Kidney (tissue), 14 donors: ENCODE measurements around the gene SEC11A. TPM values are rescaled to one million over a fixed set of nuclear protein-coding genes. Genes with fewer than 3 reads are reported as not detected.
A peak's percentile ranks its signal among the peaks of the same experiment; 100 is the strongest.

Experiments
- DNase-seq, 5 donors: peaks; one replicate each; pipeline ENCODE4 v3.0.0-alpha.2; 2013 to 2020
- FAIRE-seq: peaks from 2 replicates; lab custom pipeline; 2012; peaks lifted over from hg19 to GRCh38; lab: Jason Lieb, UNC
- H3K27ac ChIP-seq, 2 donors: one replicate each; pipeline ENCODE4 v1.7.0; 2013; ENCODE audit warnings: low read depth in 2 of 2, low read length in 2 of 2, inconsistent platforms in 1 of 2
- H3K27me3 ChIP-seq: one replicate; pipeline ENCODE4 v1.7.1; 2013; ENCODE audit warnings: low read length, inconsistent platforms; ENCODE audit not compliant: control insufficient read depth, insufficient read depth
- H3K36me3 ChIP-seq, 3 donors: one replicate each; pipeline versions ENCODE4 v1.7.0 to v1.7.1; 2013; ENCODE audit warnings: low read length in 3 of 3, control low read depth in 1 of 3, inconsistent platforms in 1 of 3; ENCODE audit not compliant: insufficient read depth in 3 of 3, control insufficient read depth in 2 of 3
- H3K4me1 ChIP-seq, 3 donors: one replicate each; pipeline versions ENCODE4 v1.7.0 to v1.7.1; 2013; ENCODE audit warnings: low read length in 3 of 3, inconsistent platforms in 1 of 3, low read depth in 1 of 3; ENCODE audit not compliant: control insufficient read depth in 2 of 3, insufficient read depth in 2 of 3
- H3K4me3 ChIP-seq, 3 donors: one replicate each; pipeline versions ENCODE4 v1.7.0 to v1.8.1; 2013; ENCODE audit warnings: low read length in 3 of 3, control low read depth in 1 of 3, inconsistent platforms in 1 of 3
- H3K9ac ChIP-seq, 3 donors: one replicate each; pipeline versions ENCODE4 v1.7.0 to v1.7.1; 2013; ENCODE audit warnings: low read length in 3 of 3, control low read depth in 1 of 3, inconsistent platforms in 1 of 3
- H3K9me3 ChIP-seq, 3 donors: one replicate each; pipeline versions ENCODE4 v1.7.0 to v1.7.1; 2013; ENCODE audit warnings: low read length in 3 of 3, control low read depth in 1 of 3, inconsistent platforms in 1 of 3; ENCODE audit not compliant: control insufficient read depth in 2 of 3, insufficient read depth in 1 of 3
- intact Hi-C: fragments of 100-400 bp; cut with DNase I; formaldehyde crosslinking; loops from one replicate; pipeline ENCODE4 v1.11.1; 2022
- polyA plus RNA-seq: library from polyadenylated mRNA; stranded (reverse); fragments of 350-450 nt; fragmentation: Illumina TruSeq; extraction: RNeasy Lipid Tissue Mini Kit (QIAGEN cat#74804); gene quantifications from one replicate; pipeline ENCODE4 v1.2.3, GENCODE V29; 2014; ENCODE audit warnings: low read depth, low replicate concordance; ENCODE audit not compliant: insufficient read depth
- total RNA-seq: library from RNA; stranded (reverse); fragmentation: NEBNext Ultra II Directional; extraction: Animal tissue kit (Norgen Biotek cat#: 25700); gene quantifications from one replicate; pipeline ENCODE4 v1.2.1, GENCODE V29; 2021
- TF ChIP-seq, protein P1 (sequence below): IDR thresholded peaks from 3 replicates; pipeline ENCODE4 v1.5.1; 2012; ENCODE audit warnings: mild to moderate bottlenecking, moderate library complexity, borderline replicate concordance; ENCODE audit not compliant: insufficient read depth; ENCODE audit errors: extremely low read depth
- donor health status: control.
- donor health status: control.
- donor health status: control.
- donor health status: control.
- donor health status: control.
- donor health status: DM: yes; HTN: yes; CAD: no.
- donor health status: Normal renal cell carcinoma (clear cell type).

SEC11A gene
- total and polyA plus RNA-seq, 2 donors from 2014 or later = 147 to 161 TPM

DNA sequence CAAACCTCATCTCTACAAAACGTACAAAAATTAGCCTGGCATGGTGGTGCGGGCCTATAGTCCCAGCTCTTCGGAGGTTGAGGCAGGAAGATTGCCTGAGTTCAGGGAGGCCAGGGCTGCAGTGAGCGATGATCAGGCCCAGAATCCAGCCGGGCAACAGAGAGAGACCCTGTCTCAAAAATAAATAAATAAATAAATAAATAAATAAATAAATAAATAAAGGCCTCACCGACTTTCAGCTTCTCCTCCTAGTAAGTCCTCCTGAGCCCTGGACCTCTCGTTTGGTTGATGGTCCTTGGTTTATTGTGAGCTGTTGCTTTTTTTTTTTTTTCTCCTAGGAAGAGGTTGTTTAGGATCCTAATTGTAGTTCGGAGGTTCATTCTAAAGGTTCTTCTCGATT lies 86.9 kb downstream of the SEC11A start:
- Histone ChIP-seq H3K27ac (no peak overlapping the region), H3K4me1 (peaks cover 0 to 13% (median 4%) of the 10 kb centered on the region in 3 donors), H3K27me3 (no peaks in the 10 kb centered on the region), H3K4me3 (no peak overlapping the region), H3K9ac (no peak overlapping the region), H3K36me3 (peaks cover 0 to 3% (median 0%) of the 10 kb centered on the region in 3 donors), H3K9me3 (no peaks in the 10 kb centered on the region)
- DNase-seq = no peak
- intact Hi-C loops = no loop called here
- TF ChIP-seq, protein P1, sequence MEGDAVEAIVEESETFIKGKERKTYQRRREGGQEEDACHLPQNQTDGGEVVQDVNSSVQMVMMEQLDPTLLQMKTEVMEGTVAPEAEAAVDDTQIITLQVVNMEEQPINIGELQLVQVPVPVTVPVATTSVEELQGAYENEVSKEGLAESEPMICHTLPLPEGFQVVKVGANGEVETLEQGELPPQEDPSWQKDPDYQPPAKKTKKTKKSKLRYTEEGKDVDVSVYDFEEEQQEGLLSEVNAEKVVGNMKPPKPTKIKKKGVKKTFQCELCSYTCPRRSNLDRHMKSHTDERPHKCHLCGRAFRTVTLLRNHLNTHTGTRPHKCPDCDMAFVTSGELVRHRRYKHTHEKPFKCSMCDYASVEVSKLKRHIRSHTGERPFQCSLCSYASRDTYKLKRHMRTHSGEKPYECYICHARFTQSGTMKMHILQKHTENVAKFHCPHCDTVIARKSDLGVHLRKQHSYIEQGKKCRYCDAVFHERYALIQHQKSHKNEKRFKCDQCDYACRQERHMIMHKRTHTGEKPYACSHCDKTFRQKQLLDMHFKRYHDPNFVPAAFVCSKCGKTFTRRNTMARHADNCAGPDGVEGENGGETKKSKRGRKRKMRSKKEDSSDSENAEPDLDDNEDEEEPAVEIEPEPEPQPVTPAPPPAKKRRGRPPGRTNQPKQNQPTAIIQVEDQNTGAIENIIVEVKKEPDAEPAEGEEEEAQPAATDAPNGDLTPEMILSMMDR = no peak
- no peak for FAIRE-seq

DNA sequence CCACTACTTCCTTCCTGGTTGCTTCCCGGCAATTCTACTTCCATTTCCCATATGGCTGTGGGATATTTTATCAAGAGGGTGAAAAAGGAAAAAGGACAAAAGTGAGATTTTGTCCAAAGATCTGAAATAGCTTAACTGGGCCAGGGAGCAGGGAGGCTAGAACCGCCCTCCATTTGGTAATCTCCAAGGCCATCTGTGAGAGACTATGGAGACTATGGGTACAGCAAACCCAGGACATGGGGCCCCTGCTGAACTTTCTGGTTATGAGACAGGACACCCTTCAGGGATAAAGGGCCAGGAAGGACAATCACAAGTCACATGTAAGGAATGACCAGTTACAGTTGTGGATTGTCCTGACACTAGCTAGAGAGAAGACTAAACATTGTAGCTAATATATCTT lies 90.8 kb downstream of the SEC11A start:
- peaks cover 0 to 17% (median 0%) of the 10 kb centered on the region in 3 donors for H3K9me3 ChIP-seq
- TF ChIP-seq, protein P1 = no peak
- no peaks in the 10 kb centered on the region for H3K27me3 ChIP-seq
- no peak overlapping the region for H3K4me3 ChIP-seq
- no peak overlapping the region for H3K9ac ChIP-seq
- H3K36me3 ChIP-seq = peaks cover 13 to 26% (median 17%) of the 10 kb centered on the region in 3 donors
- FAIRE-seq (no peak), DNase-seq (peak in 1 of 5 donors; percentile 0)
- H3K27ac ChIP-seq = no peak overlapping the region
- H3K4me1 ChIP-seq = no peaks in the 10 kb centered on the region
- intact Hi-C loops = no loop called here

DNA sequence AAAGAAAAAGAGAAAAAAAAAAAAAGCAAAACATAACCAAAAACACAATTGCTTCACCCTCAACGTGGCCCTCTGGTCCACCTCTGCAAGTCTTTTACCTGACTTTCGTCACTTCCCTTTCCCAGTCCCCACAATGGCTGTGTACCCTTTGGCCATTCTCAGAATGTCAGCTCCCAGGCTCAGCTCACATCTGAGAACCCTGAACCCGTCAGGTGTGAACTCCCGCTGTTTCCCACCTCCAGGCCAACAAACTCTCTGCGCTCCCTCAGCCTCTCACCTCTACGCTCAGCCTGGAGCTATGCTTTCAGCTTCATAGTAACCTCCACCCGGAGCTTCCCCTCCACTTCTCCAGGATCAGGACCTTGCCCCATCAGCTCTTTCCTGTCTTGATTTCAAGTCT lies 91.6 kb downstream of the SEC11A start:
- Histone ChIP-seq H3K4me1 (no peaks in the 10 kb centered on the region), H3K27me3 (no peaks in the 10 kb centered on the region), H3K4me3 (no peak overlapping the region), H3K9ac (no peak overlapping the region), H3K36me3 (peaks cover 13 to 26% (median 17%) of the 10 kb centered on the region in 3 donors), H3K27ac (no peak overlapping the region), H3K9me3 (peaks cover 0 to 17% (median 0%) of the 10 kb centered on the region in 3 donors)
- no peak for FAIRE-seq
- intact Hi-C loops = no loop called here
- TF ChIP-seq, protein P1 = no peak
- no peak for DNase-seq
